Activated naive CD8-positive, alpha-beta T cell (primary cell): ENCODE measurements around the gene AIFM2.
"Not testable (repeated sequence)": the region's sequence is repeated elsewhere in the genome, so short reads cannot be mapped to it uniquely, and the experiment has no call there.

Source experiments
- H3K27ac Mint-ChIP-seq: one replicate; pipeline ENCODE4 v1.8.0; 2021; ENCODE audit warnings: mixed read lengths
- H3K27me3 Mint-ChIP-seq: one replicate; pipeline ENCODE4 v1.8.0; 2021; ENCODE audit warnings: mixed read lengths
- H3K36me3 Mint-ChIP-seq: one replicate; pipeline ENCODE4 v1.8.0; 2021; ENCODE audit warnings: mixed read lengths
- H3K4me1 Mint-ChIP-seq: one replicate; pipeline ENCODE4 v1.8.0; 2021; ENCODE audit warnings: low read depth, mixed read lengths
- H3K4me3 Mint-ChIP-seq: one replicate; pipeline ENCODE4 v1.8.0; 2021; ENCODE audit warnings: mild to moderate bottlenecking, mixed read lengths
- H3K9me3 Mint-ChIP-seq: one replicate; pipeline ENCODE4 v1.8.0; 2021; ENCODE audit warnings: low read depth, mixed read lengths

The AIFM2 gene

GRCh38 chr10:70096705-70097420 is 35.8 kb downstream of the AIFM2 start:
- H3K27ac Mint-ChIP-seq: no peak overlapping the region
- peaks cover 52% of the 10 kb centered on the region for H3K4me1 Mint-ChIP-seq
- no peaks in the 10 kb centered on the region for H3K9me3 Mint-ChIP-seq
- no peaks in the 10 kb centered on the region for H3K27me3 Mint-ChIP-seq
- peaks cover 21% of the 10 kb centered on the region for H3K36me3 Mint-ChIP-seq
- H3K4me3 Mint-ChIP-seq: no peak overlapping the region

- Mint-ChIP-seq H3K36me3 (peaks cover 16% of the 10 kb centered on the region), H3K4me3 (no peak overlapping the region), H3K27ac (peak overlapping the region; percentile 5), H3K4me1 (peaks cover 58% of the 10 kb centered on the region), H3K9me3 (no peaks in the 10 kb centered on the region), H3K27me3 (no peaks in the 10 kb centered on the region)
These were observed 36.5 kb downstream of the AIFM2 start for GRCh38 chr10:70096016-70096704.

- Mint-ChIP-seq H3K36me3 (peaks cover 12% of the 10 kb centered on the region), H3K27ac (peak overlapping the region; percentile 41), H3K4me1 (peaks cover 64% of the 10 kb centered on the region), H3K27me3 (no peaks in the 10 kb centered on the region), H3K9me3 (no peaks in the 10 kb centered on the region), H3K4me3 (peak overlapping the region; percentile 50)
These were observed 38.4 kb downstream of the AIFM2 start for GRCh38 chr10:70094250-70094649.

GRCh38 chr10:70093335-70093944 is 39.2 kb downstream of the AIFM2 start:
- H3K9me3 Mint-ChIP-seq: no peaks in the 10 kb centered on the region
- H3K36me3 Mint-ChIP-seq: peaks cover 10% of the 10 kb centered on the region
- H3K4me3 Mint-ChIP-seq: peak overlapping the region; percentile 79
- peak overlapping the region; percentile 96 for H3K27ac Mint-ChIP-seq
- peaks cover 62% of the 10 kb centered on the region for H3K4me1 Mint-ChIP-seq
- no peaks in the 10 kb centered on the region for H3K27me3 Mint-ChIP-seq

GRCh38 chr10:70092389-70092718 is 40.3 kb downstream of the AIFM2 start:
- no peaks in the 10 kb centered on the region for H3K27me3 Mint-ChIP-seq
- H3K36me3 Mint-ChIP-seq: peaks cover 8% of the 10 kb centered on the region
- H3K4me1 Mint-ChIP-seq: peaks cover 58% of the 10 kb centered on the region
- H3K4me3 Mint-ChIP-seq: peak overlapping the region; percentile 79
- H3K27ac Mint-ChIP-seq: peak overlapping the region; percentile 96
- no peaks in the 10 kb centered on the region for H3K9me3 Mint-ChIP-seq

GRCh38 chr10:70090951-70091350 is 41.7 kb downstream of the AIFM2 start:
- Mint-ChIP-seq H3K36me3 (peaks cover 2% of the 10 kb centered on the region), H3K4me1 (peaks cover 50% of the 10 kb centered on the region), H3K27ac (no peak overlapping the region), H3K27me3 (no peaks in the 10 kb centered on the region), H3K4me3 (peak overlapping the region; percentile 9), H3K9me3 (no peaks in the 10 kb centered on the region)

GRCh38 chr10:70090013-70090412 is 42.6 kb downstream of the AIFM2 start:
- Mint-ChIP-seq H3K27ac (no peak overlapping the region), H3K4me3 (no peak overlapping the region), H3K36me3 (no peaks in the 10 kb centered on the region), H3K9me3 (no peaks in the 10 kb centered on the region), H3K4me1 (peaks cover 43% of the 10 kb centered on the region), H3K27me3 (no peaks in the 10 kb centered on the region)

GRCh38 chr10:70088308-70088698 is 44.3 kb downstream of the AIFM2 start:
- Mint-ChIP-seq H3K27ac (no peak overlapping the region), H3K4me1 (peaks cover 27% of the 10 kb centered on the region), H3K36me3 (no peaks in the 10 kb centered on the region), H3K27me3 (no peaks in the 10 kb centered on the region), H3K9me3 (no peaks in the 10 kb centered on the region), H3K4me3 (no peak overlapping the region)

GRCh38 chr10:70087616-70088307 is 44.9 kb downstream of the AIFM2 start:
- peaks cover 21% of the 10 kb centered on the region for H3K4me1 Mint-ChIP-seq
- no peaks in the 10 kb centered on the region for H3K27me3 Mint-ChIP-seq
- no peaks in the 10 kb centered on the region for H3K9me3 Mint-ChIP-seq
- H3K36me3 Mint-ChIP-seq: no peaks in the 10 kb centered on the region
- H3K27ac Mint-ChIP-seq: no peak overlapping the region
- no peak overlapping the region for H3K4me3 Mint-ChIP-seq

GRCh38 chr10:70085975-70086613 is 46.5 kb downstream of the AIFM2 start:
- Mint-ChIP-seq H3K4me3 (no peak overlapping the region), H3K4me1 (peaks cover 6% of the 10 kb centered on the region), H3K27ac (no peak overlapping the region), H3K36me3 (no peaks in the 10 kb centered on the region), H3K27me3 (no peaks in the 10 kb centered on the region), H3K9me3 (no peaks in the 10 kb centered on the region)

GRCh38 chr10:70084189-70084588 is 48.4 kb downstream of the AIFM2 start:
- no peaks in the 10 kb centered on the region for H3K9me3 Mint-ChIP-seq
- no peaks in the 10 kb centered on the region for H3K36me3 Mint-ChIP-seq
- H3K27me3 Mint-ChIP-seq: no peaks in the 10 kb centered on the region
- no peak overlapping the region for H3K27ac Mint-ChIP-seq
- H3K4me3 Mint-ChIP-seq: no peak overlapping the region
- H3K4me1 Mint-ChIP-seq: no peaks in the 10 kb centered on the region

- H3K27ac Mint-ChIP-seq, H3K9me3 Mint-ChIP-seq, H3K36me3 Mint-ChIP-seq, H3K27me3 Mint-ChIP-seq, H3K4me1 Mint-ChIP-seq, H3K4me3 Mint-ChIP-seq: not testable (repeated sequence)
These were observed 51.8 kb downstream of the AIFM2 start for GRCh38 chr10:70080789-70081188.

GRCh38 chr10:70078937-70079336 is 53.7 kb downstream of the AIFM2 start:
- H3K27me3 Mint-ChIP-seq: peaks cover 2% of the 10 kb centered on the region
- H3K9me3 Mint-ChIP-seq: no peaks in the 10 kb centered on the region
- no peak overlapping the region for H3K27ac Mint-ChIP-seq
- H3K36me3 Mint-ChIP-seq: no peaks in the 10 kb centered on the region
- H3K4me3 Mint-ChIP-seq: no peak overlapping the region
- H3K4me1 Mint-ChIP-seq: no peaks in the 10 kb centered on the region

GRCh38 chr10:70078329-70078728 is 54.3 kb downstream of the AIFM2 start:
- Mint-ChIP-seq H3K9me3 (no peaks in the 10 kb centered on the region), H3K36me3 (no peaks in the 10 kb centered on the region), H3K4me1 (no peaks in the 10 kb centered on the region), H3K27ac (no peak overlapping the region), H3K27me3 (peaks cover 2% of the 10 kb centered on the region), H3K4me3 (no peak overlapping the region)

GRCh38 chr10:70074971-70075370 is 57.7 kb downstream of the AIFM2 start:
- Mint-ChIP-seq H3K27ac (no peak overlapping the region), H3K36me3 (no peaks in the 10 kb centered on the region), H3K4me3 (no peak overlapping the region), H3K4me1 (no peaks in the 10 kb centered on the region), H3K27me3 (peaks cover 2% of the 10 kb centered on the region), H3K9me3 (no peaks in the 10 kb centered on the region)
